HEK293T (cell line): Measurements from ENCODE around the gene PCDH9.

ENCODE experiments used
- ARNT ChIP-seq: fragments of 450-650 bp; IDR thresholded peaks from 2 replicates; pipeline ENCODE4 v1.6.1; 2017; ENCODE audit warnings: mild to moderate bottlenecking
- BHLHE40 ChIP-seq: fragments of 450-650 bp; IDR thresholded peaks from 2 replicates; pipeline ENCODE4 v1.6.1; 2016; ENCODE audit warnings: mild to moderate bottlenecking, moderate library complexity, borderline replicate concordance
- CTBP1 ChIP-seq: fragments of 450-650 bp; IDR thresholded peaks from 2 replicates; pipeline ENCODE4 v1.6.1; 2016; ENCODE audit warnings: borderline replicate concordance
- ELF4 ChIP-seq: fragments of 450-650 bp; IDR thresholded peaks from 2 replicates; pipeline ENCODE4 v1.6.1; 2017; ENCODE audit warnings: antibody characterized with exemption
- FOXK2 ChIP-seq: fragments of 450-650 bp; IDR thresholded peaks from 2 replicates; pipeline ENCODE4 v1.6.1; 2016; ENCODE audit warnings: mild to moderate bottlenecking
- FOXM1 ChIP-seq: fragments of 450-650 bp; IDR thresholded peaks from 2 replicates; pipeline ENCODE4 v1.6.1; 2017; ENCODE audit warnings: mild to moderate bottlenecking, borderline replicate concordance
- HDGF ChIP-seq: fragments of 450-650 bp; IDR thresholded peaks from 2 replicates; pipeline ENCODE4 v1.6.1; 2017; ENCODE audit warnings: antibody characterized with exemption, borderline replicate concordance
- NFRKB ChIP-seq: fragments of 450-650 bp; IDR thresholded peaks from 2 replicates; pipeline ENCODE4 v1.6.1; 2016; ENCODE audit warnings: mild to moderate bottlenecking, moderate library complexity
- PKNOX1 ChIP-seq: fragments of 450-650 bp; IDR thresholded peaks from 2 replicates; pipeline ENCODE4 v1.6.1; 2016
- SP1 ChIP-seq: fragments of 450-650 bp; IDR thresholded peaks from 2 replicates; pipeline ENCODE4 v1.6.1; 2017
- SUZ12 ChIP-seq: fragments of 450-650 bp; IDR thresholded peaks from 2 replicates; pipeline ENCODE4 v1.6.1; 2016; ENCODE audit warnings: mild to moderate bottlenecking
- TARDBP ChIP-seq: fragments of 450-650 bp; IDR thresholded peaks from 2 replicates; pipeline ENCODE4 v1.6.1; 2016

- TF ChIP-seq ELF4 (no peak), FOXM1 (no peak), FOXK2 (no peak), HDGF (no peak), SP1 (no peak), PKNOX1 (no peak), BHLHE40 (no peak), NFRKB (no peak), TARDBP (no peak), SUZ12 (no peak), CTBP1 (no peak), ARNT (no peak)
Observed at GRCh38 chr13:66353664-66354063, 876.5 kb downstream of the PCDH9 start.
